ENCODE results near the gene GGCX. TPM values are rescaled to one million over a fixed set of nuclear protein-coding genes. Genes with fewer than 3 reads are reported as not detected.
A peak's percentile ranks its signal among the peaks of the same experiment; 100 is the strongest.
"Not testable (repeated sequence)": the region's sequence is repeated elsewhere in the genome, so short reads cannot be mapped to it uniquely, and the experiment has no call there.

The GGCX gene
- total RNA-seq, 1 experiment from 2014 or later, result 115 TPM

GRCh38 chr2:85594715-85595300, 33.5 kb upstream of the GGCX start:
- DNase-seq (ENCODE audit: low read depth), result no peak

- DNase-seq (ENCODE audit: low read depth), result no peak
These were observed 31.7 kb upstream of the GGCX start for GRCh38 chr2:85593023-85593422.

GRCh38 chr2:85592299-85592698, 31.0 kb upstream of the GGCX start:
- not testable (repeated sequence) for DNase-seq (ENCODE audit: low read depth)

- no peak for DNase-seq (ENCODE audit: low read depth)
These were observed 30.3 kb upstream of the GGCX start for GRCh38 chr2:85591563-85591962.

GRCh38 chr2:85590950-85591349, 29.7 kb upstream of the GGCX start:
- no peak for DNase-seq (ENCODE audit: low read depth)

- DNase-seq (ENCODE audit: low read depth), result peak; percentile 100
These were observed 28.9 kb upstream of the GGCX start for GRCh38 chr2:85589982-85590791.

GRCh38 chr2:85589181-85589580, 27.9 kb upstream of the GGCX start:
- DNase-seq (ENCODE audit: low read depth), result no peak

- DNase-seq (ENCODE audit: low read depth), result no peak
These were observed 27.4 kb upstream of the GGCX start for GRCh38 chr2:85588645-85589044.

GRCh38 chr2:85588236-85588635, 26.9 kb upstream of the GGCX start:
- DNase-seq (ENCODE audit: low read depth), result no peak

GRCh38 chr2:85585781-85586105, 24.4 kb upstream of the GGCX start:
- peak; percentile 73 for DNase-seq (ENCODE audit: low read depth)

- peak; percentile 99 for DNase-seq (ENCODE audit: low read depth)
These were observed 23.8 kb upstream of the GGCX start for GRCh38 chr2:85584857-85585780.

- peak; percentile 40 for DNase-seq (ENCODE audit: low read depth)
These were observed 23.1 kb upstream of the GGCX start, which contains the start of gene VAMP5 for GRCh38 chr2:85584354-85584856. Gene VAMP5 (plus strand): TSS chr2:85584431. CDS start chr2:85584491, 60 bp downstream.

GRCh38 chr2:85583667-85584353, 22.5 kb upstream of the GGCX start:
- DNase-seq (ENCODE audit: low read depth), result no peak

GRCh38 chr2:85582492-85582891, 21.2 kb upstream of the GGCX start:
- DNase-seq (ENCODE audit: low read depth), result no peak

- no peak for DNase-seq (ENCODE audit: low read depth)
These were observed 18.9 kb upstream of the GGCX start for GRCh38 chr2:85580206-85580605.

GRCh38 chr2:85579266-85579935, 18.1 kb upstream of the GGCX start:
- no peak for DNase-seq (ENCODE audit: low read depth)

GRCh38 chr2:85578243-85579180, 17.2 kb upstream of the GGCX start:
- peak; percentile 61 for DNase-seq (ENCODE audit: low read depth)

GRCh38 chr2:85577386-85578242, 16.3 kb upstream of the GGCX start, which contains the start of gene VAMP8:
Gene VAMP8 (plus strand): TSS chr2:85577586. CDS start chr2:85577647, 61 bp downstream.
- DNase-seq (ENCODE audit: low read depth), result peak; percentile 83

GRCh38 chr2:85577063-85577385, 15.7 kb upstream of the GGCX start:
- no peak for DNase-seq (ENCODE audit: low read depth)
